ENCODE measurements around the gene PIK3R6.

Gene PIK3R6

DNA sequence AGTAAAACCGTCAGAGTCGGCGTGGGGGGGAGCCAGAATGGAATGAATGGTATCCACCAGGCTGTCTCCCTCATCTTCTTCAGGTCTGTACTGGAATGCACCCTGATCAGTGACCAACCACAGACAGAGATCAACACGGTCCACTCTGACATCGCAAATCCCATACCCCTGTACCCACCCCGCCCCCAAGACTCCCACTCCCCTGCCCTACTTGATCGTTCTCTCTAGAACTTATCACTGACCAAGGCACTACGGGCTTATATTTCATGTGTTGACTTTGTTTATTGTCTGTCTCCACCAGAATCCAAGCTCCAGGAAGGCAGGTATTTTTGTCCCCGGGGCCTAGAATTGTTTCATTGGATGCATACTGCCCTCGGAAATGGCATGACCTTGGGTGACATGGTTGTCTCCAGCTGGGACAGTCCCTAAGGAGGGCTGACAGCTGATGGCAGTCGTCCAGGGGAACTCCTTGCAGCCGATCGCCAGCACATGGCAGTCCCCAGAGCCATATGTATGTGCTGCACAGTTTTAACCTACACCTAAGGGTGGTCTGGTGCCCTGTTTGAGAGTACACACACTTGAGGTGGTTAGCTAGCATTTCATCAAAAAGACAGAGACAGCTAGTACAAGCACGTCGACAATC is 67.8 kb downstream of the PIK3R6 start:
- ChIA-PET CTCF (no interaction called here), POLR2A (interaction anchor here (0.5 kb wide), 1 partner anchor 577 kb away, joined by 3 read pairs; no protein-coding TSS in a partner anchor)
- DNase-seq (ENCODE audit: extremely low spot score) = no peak
- TF ChIP-seq ARNT (IDR thresholded peaks at IDR 0.05) = no peak
- no peak for TF ChIP-seq FOXM1 (IDR thresholded peaks at IDR 0.05; ENCODE audit: borderline replicate concordance)
- no peak for TF ChIP-seq SP1 (IDR thresholded peaks at IDR 0.05)
- TF ChIP-seq CTBP1 (IDR thresholded peaks at IDR 0.05; ENCODE audit: borderline replicate concordance) = no peak
- no peak for TF ChIP-seq ELF4 (IDR thresholded peaks at IDR 0.05)
- no peak for TF ChIP-seq SUZ12 (IDR thresholded peaks at IDR 0.05)
- TF ChIP-seq LEF1 (IDR thresholded peaks at IDR 0.05; ENCODE audit: borderline replicate concordance) = no peak
- no peak for TF ChIP-seq L3MBTL2 (conservative IDR thresholded peaks at IDR 0.05)
- no peak for TF ChIP-seq TARDBP (IDR thresholded peaks at IDR 0.05)

DNA sequence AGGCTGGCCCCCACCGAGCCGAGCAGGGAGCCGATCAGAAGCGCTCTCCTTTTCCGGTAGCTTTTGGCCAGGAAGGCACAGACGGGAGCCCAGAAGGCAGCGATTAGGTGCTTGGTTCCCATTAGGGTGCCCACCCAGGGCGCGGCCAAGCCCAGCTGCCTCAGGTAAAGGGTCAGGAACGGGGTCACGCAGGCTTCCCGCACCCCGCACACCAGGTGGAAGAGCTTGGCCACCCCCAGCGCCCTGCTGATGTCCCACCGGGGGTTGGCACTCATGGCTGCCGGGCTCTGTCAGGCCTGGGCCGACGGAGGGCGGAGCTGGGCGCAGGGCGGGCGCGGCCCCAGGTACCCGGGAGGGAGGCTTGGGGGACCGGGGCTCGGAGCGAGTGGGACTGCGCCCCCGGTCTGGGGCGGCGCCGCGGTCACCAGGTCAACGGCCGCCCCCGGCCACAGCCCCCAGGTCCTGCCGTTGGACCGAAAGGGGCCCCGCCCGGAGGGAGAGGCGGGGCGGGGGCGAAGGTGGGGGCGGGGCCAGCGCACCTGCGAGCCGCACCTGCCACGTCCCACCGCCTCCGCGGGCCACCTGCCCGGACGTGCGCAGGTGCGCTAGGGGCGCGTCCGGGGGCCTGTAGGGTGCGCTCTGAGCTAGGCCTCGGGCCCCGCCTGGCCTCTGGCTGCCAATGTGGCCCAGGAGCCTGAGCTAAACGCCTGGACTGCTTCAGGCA is 68.5 kb downstream of the PIK3R6 start, which contains the start of gene MFSD6L:
TSS of gene MFSD6L (minus strand) at position 520 of the 724 bp plus-strand sequence. CDS start at position 275, 245 bp downstream.
- DNase-seq (ENCODE audit: extremely low spot score) = no peak
- TF ChIP-seq ARNT (IDR thresholded peaks at IDR 0.05) (no peak), CTBP1 (IDR thresholded peaks at IDR 0.05; ENCODE audit: borderline replicate concordance) (no peak), NFRKB (IDR thresholded peaks at IDR 0.05) (no peak), ELF4 (IDR thresholded peaks at IDR 0.05) (no peak), LEF1 (IDR thresholded peaks at IDR 0.05; ENCODE audit: borderline replicate concordance) (no peak), FOXA1 (IDR thresholded peaks at IDR 0.05) (no peak), SUZ12 (IDR thresholded peaks at IDR 0.05) (no peak), FOXM1 (IDR thresholded peaks at IDR 0.05; ENCODE audit: borderline replicate concordance) (no peak), SP1 (IDR thresholded peaks at IDR 0.05) (no peak), TARDBP (IDR thresholded peaks at IDR 0.05) (no peak), FOXK2 (IDR thresholded peaks at IDR 0.05) (no peak), L3MBTL2 (conservative IDR thresholded peaks at IDR 0.05) (no peak), HDGF (IDR thresholded peaks at IDR 0.05; ENCODE audit: borderline replicate concordance) (no peak), ZNF384 (IDR thresholded peaks at IDR 0.05) (no peak), BHLHE40 (IDR thresholded peaks at IDR 0.05; ENCODE audit: borderline replicate concordance) (no peak)
- TF ChIP-seq, protein P1, sequence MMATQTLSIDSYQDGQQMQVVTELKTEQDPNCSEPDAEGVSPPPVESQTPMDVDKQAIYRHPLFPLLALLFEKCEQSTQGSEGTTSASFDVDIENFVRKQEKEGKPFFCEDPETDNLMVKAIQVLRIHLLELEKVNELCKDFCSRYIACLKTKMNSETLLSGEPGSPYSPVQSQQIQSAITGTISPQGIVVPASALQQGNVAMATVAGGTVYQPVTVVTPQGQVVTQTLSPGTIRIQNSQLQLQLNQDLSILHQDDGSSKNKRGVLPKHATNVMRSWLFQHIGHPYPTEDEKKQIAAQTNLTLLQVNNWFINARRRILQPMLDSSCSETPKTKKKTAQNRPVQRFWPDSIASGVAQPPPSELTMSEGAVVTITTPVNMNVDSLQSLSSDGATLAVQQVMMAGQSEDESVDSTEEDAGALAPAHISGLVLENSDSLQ (IDR thresholded peaks at IDR 0.05) = no peak
- POLR2A ChIA-PET = interaction anchor here (0.5 kb wide), 1 partner anchor 578 kb away, joined by 3 read pairs; no protein-coding TSS in a partner anchor
- CTCF ChIA-PET = interaction anchor here (1.5 kb wide), 1 partner anchor 12 kb away, joined by 3 read pairs; no protein-coding TSS in a partner anchor

DNA sequence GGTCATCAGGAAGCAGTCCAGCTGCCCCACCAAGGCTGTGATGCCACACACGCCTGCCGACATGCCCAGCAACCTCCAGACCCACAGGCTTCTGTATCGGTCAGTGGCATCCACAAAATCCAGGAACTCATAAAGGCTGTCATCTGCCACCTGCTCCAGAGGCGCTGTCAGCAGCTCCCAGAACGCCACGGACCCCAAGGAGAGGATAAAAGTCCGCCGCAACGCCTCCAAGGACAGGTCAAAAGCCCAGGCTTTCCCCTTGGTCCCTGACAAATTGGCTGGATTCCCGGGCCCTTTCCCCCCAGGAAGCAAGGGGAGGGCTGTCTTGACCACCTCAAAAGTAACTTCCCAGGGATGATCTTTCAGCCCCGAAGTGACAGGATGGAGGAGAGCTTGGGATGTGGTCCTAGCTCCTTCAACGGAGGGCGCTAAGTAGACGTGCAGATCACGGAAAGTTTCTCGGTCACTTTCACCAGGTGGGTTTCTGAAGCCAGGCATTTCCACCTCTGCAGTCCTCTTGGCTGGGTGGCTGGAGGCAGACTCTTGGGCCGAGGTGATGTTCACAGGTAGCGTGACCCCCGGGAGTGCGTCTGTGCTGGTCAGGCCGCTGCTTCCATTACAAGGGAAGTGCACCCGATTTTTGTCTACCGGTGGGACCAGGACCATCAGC is 69.2 kb downstream of the PIK3R6 start:
- ChIA-PET CTCF (interaction anchor here (1.5 kb wide), 1 partner anchor 11 kb away, joined by 3 read pairs; no protein-coding TSS in a partner anchor), POLR2A (no interaction called here)
- TF ChIP-seq SP1 (IDR thresholded peaks at IDR 0.05) (no peak), L3MBTL2 (conservative IDR thresholded peaks at IDR 0.05) (no peak), FOXM1 (IDR thresholded peaks at IDR 0.05; ENCODE audit: borderline replicate concordance) (no peak), FOXK2 (IDR thresholded peaks at IDR 0.05) (no peak), HDGF (IDR thresholded peaks at IDR 0.05; ENCODE audit: borderline replicate concordance) (no peak), ARNT (IDR thresholded peaks at IDR 0.05) (no peak), LEF1 (IDR thresholded peaks at IDR 0.05; ENCODE audit: borderline replicate concordance) (no peak), SUZ12 (IDR thresholded peaks at IDR 0.05) (no peak), NFRKB (IDR thresholded peaks at IDR 0.05) (no peak), TARDBP (IDR thresholded peaks at IDR 0.05) (no peak), ELF4 (IDR thresholded peaks at IDR 0.05) (no peak), FOXA1 (IDR thresholded peaks at IDR 0.05) (no peak), ZNF384 (IDR thresholded peaks at IDR 0.05) (no peak), BHLHE40 (IDR thresholded peaks at IDR 0.05; ENCODE audit: borderline replicate concordance) (no peak)
- TF ChIP-seq, protein P1 (IDR thresholded peaks at IDR 0.05) = no peak
- no peak for DNase-seq (ENCODE audit: extremely low spot score)

DNA sequence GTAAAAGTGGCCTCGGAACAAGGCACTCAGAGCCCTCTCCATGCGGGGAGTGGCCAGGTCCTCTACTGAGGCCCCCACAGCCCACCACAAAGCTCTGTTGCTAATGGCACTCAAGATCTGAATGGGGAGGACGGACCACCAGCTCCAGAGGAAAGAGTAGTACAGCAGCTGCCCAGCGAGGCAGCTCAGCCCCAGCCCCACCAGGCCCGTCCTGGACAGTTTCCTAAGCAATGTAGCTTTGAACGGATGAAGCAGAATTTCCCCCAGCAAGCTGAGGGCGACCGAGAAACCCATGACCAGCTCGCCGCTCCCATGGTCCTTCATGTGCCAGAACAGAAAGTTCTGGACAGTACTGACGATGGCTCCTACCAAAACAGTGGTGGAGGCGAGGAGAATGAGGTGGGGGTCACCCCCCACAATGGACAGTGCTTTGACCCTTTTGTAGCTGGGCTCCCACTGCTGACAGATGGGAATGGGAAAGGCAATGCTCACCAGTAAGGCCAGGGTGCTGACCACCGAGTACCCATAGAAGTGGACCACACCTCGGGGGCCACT is 69.8 kb downstream of the PIK3R6 start:
- DNase-seq (ENCODE audit: extremely low spot score) = no peak
- ChIA-PET CTCF (interaction anchor here (1.5 kb wide), 1 partner anchor 11 kb away, joined by 3 read pairs; no protein-coding TSS in a partner anchor), POLR2A (no interaction called here)
- TF ChIP-seq HDGF (IDR thresholded peaks at IDR 0.05; ENCODE audit: borderline replicate concordance) (no peak), SUZ12 (IDR thresholded peaks at IDR 0.05) (no peak), ARNT (IDR thresholded peaks at IDR 0.05) (no peak), TARDBP (IDR thresholded peaks at IDR 0.05) (no peak), FOXK2 (IDR thresholded peaks at IDR 0.05) (no peak), NFRKB (IDR thresholded peaks at IDR 0.05) (no peak), SP1 (IDR thresholded peaks at IDR 0.05) (no peak), BHLHE40 (IDR thresholded peaks at IDR 0.05; ENCODE audit: borderline replicate concordance) (no peak), FOXA1 (IDR thresholded peaks at IDR 0.05) (no peak), FOXM1 (IDR thresholded peaks at IDR 0.05; ENCODE audit: borderline replicate concordance) (no peak), CTBP1 (IDR thresholded peaks at IDR 0.05; ENCODE audit: borderline replicate concordance) (no peak), ELF4 (IDR thresholded peaks at IDR 0.05) (no peak), ZNF384 (IDR thresholded peaks at IDR 0.05) (no peak), L3MBTL2 (conservative IDR thresholded peaks at IDR 0.05) (no peak), LEF1 (IDR thresholded peaks at IDR 0.05; ENCODE audit: borderline replicate concordance) (no peak)
- TF ChIP-seq, protein P1 (IDR thresholded peaks at IDR 0.05) = no peak

Data from HEK293T (cell line).